Adrenal gland (tissue), 12 donors: ENCODE measurements around the gene AASDH. TPM values are rescaled to one million over a fixed set of nuclear protein-coding genes. Genes with fewer than 3 reads are reported as not detected.

Source experiments
- DNase-seq, 7 donors: peaks; one replicate each; pipeline ENCODE4 v3.0.0-alpha.2; 2019 to 2020
- H3K27ac ChIP-seq, 5 donors: fragments of 200-600 bp; sonication (generic) in 4 of 5; 1 replicate in 3 of 5; 2 replicates in 2 of 5; pipeline versions ENCODE4 v1.5.1 to v1.8.0; 2016 to 2020; ENCODE audit warnings: mild to moderate bottlenecking in 1 of 5
- H3K27me3 ChIP-seq: fragments of 200-600 bp; 2 replicates; pipeline ENCODE4 v1.8.0; 2021
- H3K36me3 ChIP-seq, 2 donors: fragments of 200-600 bp; replicated peaks in 1 of 2; 1 replicate in 1 of 2; 2 replicates in 1 of 2; pipeline versions ENCODE4 v1.5.1 to v1.8.0; 2018 to 2022
- H3K4me1 ChIP-seq, 2 donors: fragments of 200-600 bp; replicated peaks in 1 of 2; 1 replicate in 1 of 2; 2 replicates in 1 of 2; pipeline versions ENCODE4 v1.5.1 to v1.8.0; 2018 to 2021
- H3K4me3 ChIP-seq, 4 donors: fragments of 200-600 bp; sonication (generic) in 3 of 4; one replicate each; pipeline ENCODE4 v1.5.1; 2016 to 2018
- H3K9me3 ChIP-seq, 3 donors: fragments of 200-600 bp; sonication (generic) in 1 of 3; replicated peaks in 1 of 3; 1 replicate in 2 of 3; 2 replicates in 1 of 3; pipeline versions ENCODE4 v1.5.1 to v1.8.0; 2016 to 2021
- POLR2A ChIP-seq, 2 donors: fragments of 450-650 bp; IDR thresholded peaks; one replicate each; pipeline ENCODE4 v1.6.1; 2017; ENCODE audit warnings: antibody characterized with exemption in 2 of 2, mild to moderate bottlenecking in 2 of 2, moderate library complexity in 1 of 2
- WGBS, 4 donors: extraction: QIAGEN DNeasy Blood & Tissue Kit in 2 of 4; methylation state at CpG; one replicate each; pipeline versions ENCODE4 v1.1.5 to v1.1.7; 2013 to 2017; 5-methylcytosine and 5-hydroxymethylcytosine counted together
- intact Hi-C, 2 donors: fragments of 100-400 bp; cut with DNase I; formaldehyde crosslinking; loops; one replicate each; pipeline versions ENCODE4 v1.14.1 to v1.15.0; 2022 to 2023
- polyA plus RNA-seq, 3 donors: library from polyadenylated mRNA; stranded (reverse); fragments of 200-250 nt in 2 of 3; fragments of 350-450 nt in 1 of 3; fragmentation: Illumina TruSeq in 1 of 3; extraction: RNeasy Lipid Tissue Mini Kit (QIAGEN cat#74804) in 1 of 3; gene quantifications; one replicate each; pipeline ENCODE4 v1.2.3, GENCODE V29; 2013 to 2014
- total RNA-seq, 9 donors: library from RNA; depleted of rRNA in 4 of 9; stranded (reverse); fragments of >200 nt in 4 of 9; fragments of 120-200 nt in 1 of 9; fragmentation: NEBNext Ultra II Directional in 1 of 9; extraction: Animal tissue kit (Norgen Biotek cat#: 25700) in 1 of 9; gene quantifications; one replicate each; pipeline versions ENCODE4 v1.1.0 to v1.2.4, GENCODE V29; 2013 to 2023
- TF ChIP-seq, protein P1 (sequence below), 6 experiments: fragments of 450-650 bp in 4 of 6; fragments of 200-600 bp in 2 of 6; sonication (generic) in 1 of 6; IDR thresholded peaks; 1 replicate in 5 of 6; 2 replicates in 1 of 6; pipeline versions ENCODE4 v1.5.1 to v1.8.0; 2016 to 2021; ENCODE audit warnings: antibody characterized with exemption in 6 of 6, mild to moderate bottlenecking in 2 of 6, moderate library complexity in 1 of 6
- donor health status: healthy with polysubstance abuse.
- donor health status: Bipolar disorder and iron deficiency.
- donor health status: DM: yes; HTN: yes; CAD: no.
- donor health status: DM: no; HTN: no; CAD: no.
- donor health status: DM: no; HTN: no; CAD: no.
- donor health status: DM: yes; HTN: yes; CAD: no.

AASDH gene
- total and polyA plus RNA-seq, 12 donors = 2.5 to 22.2 (median 13.6) TPM

DNA sequence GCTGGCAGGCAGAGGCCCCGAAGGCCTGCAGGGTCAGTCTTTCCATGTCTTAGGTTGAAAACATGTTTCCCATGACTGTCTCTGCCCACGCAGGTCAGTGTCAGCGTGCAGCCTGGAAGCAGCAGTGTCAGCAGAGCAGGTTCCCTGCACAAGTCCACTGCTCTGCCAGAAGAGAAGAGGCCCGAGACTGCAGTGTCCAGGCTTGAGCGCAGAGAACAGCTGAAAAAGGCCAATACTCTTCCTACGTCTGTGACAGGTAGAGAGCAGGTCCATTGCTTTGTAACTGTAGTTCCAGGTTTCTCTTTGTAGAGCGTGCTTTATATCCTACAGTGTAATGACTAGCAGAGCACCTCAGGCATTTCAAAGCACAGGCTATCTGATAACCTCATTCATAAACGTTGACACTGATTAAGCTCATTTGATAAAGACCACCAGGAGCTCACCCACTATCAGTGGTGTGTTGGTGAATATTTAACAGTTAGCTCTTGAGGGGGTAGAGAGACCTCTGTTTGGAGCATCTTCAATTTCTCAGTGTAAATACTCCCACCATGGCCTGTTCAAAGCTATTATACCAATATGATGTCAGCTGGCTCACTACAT, 63.2 kb downstream of the AASDH start:
- no peak overlapping the region for H3K27ac ChIP-seq
- no peaks in the 10 kb centered on the region for H3K9me3 ChIP-seq
- no peak for DNase-seq
- H3K27me3 ChIP-seq = no peaks in the 10 kb centered on the region
- H3K4me3 ChIP-seq = no peak overlapping the region
- WGBS, 4 donors = 70 to 88% (median 83%) methylated on average over 7 to 8 of the region's 8 CpGs
- no peak for TF ChIP-seq POLR2A (IDR thresholded peaks at IDR 0.05)
- TF ChIP-seq, protein P1, sequence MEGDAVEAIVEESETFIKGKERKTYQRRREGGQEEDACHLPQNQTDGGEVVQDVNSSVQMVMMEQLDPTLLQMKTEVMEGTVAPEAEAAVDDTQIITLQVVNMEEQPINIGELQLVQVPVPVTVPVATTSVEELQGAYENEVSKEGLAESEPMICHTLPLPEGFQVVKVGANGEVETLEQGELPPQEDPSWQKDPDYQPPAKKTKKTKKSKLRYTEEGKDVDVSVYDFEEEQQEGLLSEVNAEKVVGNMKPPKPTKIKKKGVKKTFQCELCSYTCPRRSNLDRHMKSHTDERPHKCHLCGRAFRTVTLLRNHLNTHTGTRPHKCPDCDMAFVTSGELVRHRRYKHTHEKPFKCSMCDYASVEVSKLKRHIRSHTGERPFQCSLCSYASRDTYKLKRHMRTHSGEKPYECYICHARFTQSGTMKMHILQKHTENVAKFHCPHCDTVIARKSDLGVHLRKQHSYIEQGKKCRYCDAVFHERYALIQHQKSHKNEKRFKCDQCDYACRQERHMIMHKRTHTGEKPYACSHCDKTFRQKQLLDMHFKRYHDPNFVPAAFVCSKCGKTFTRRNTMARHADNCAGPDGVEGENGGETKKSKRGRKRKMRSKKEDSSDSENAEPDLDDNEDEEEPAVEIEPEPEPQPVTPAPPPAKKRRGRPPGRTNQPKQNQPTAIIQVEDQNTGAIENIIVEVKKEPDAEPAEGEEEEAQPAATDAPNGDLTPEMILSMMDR (IDR thresholded peaks at IDR 0.05) = no peak
- H3K4me1 ChIP-seq = no peaks in the 10 kb centered on the region
- H3K36me3 ChIP-seq = no peaks in the 10 kb centered on the region
- intact Hi-C loops = no loop called here

DNA sequence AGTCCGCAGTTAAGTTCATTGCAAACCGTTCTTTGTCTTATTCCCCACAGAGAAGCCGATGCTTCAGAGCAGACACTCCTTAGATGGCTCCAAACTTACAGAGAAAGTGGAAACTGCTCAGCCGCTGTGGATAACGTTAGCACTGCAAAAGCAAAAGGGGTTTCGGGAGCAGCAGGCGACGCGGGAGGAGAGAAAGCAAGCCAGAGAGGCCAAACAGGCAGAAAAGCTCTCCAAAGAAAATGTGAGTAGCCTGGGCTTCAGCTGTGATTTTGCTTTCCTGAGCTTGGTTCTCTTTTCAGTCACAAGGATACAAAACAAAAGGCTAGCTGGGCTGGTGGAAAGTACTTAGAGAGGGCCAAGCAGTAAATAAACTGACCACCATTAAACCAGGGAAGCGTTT, 64.0 kb downstream of the AASDH start:
- Histone ChIP-seq H3K36me3 (no peaks in the 10 kb centered on the region), H3K27me3 (no peaks in the 10 kb centered on the region), H3K4me3 (no peak overlapping the region), H3K4me1 (no peaks in the 10 kb centered on the region), H3K27ac (no peak overlapping the region), H3K9me3 (no peaks in the 10 kb centered on the region)
- intact Hi-C loops = no loop called here
- 79 to 86% (median 82%) methylated on average over 10 of the region's 10 CpGs for WGBS, 4 donors
- DNase-seq = no peak
- TF ChIP-seq POLR2A (IDR thresholded peaks at IDR 0.05) = no peak
- TF ChIP-seq, protein P1 (IDR thresholded peaks at IDR 0.05) = no peak

DNA sequence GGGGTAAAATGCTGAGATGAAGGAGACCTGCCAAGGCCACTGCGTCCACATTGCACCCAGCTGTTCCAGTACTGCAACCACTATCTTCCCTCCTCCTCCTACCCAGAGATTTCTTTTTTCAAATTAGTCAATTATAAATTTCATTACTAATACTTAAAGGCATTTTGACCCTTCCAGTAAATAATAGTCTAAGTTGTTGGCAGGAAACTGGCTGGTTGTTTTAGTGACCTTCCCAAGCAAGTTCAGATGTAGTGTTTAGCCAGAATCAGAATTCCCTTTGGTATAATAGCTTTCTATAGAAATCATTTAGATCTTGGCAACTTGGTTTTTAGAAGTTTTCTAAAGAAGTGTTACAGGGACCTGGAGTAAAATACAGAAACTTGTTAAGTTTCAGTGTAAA, 66.0 kb downstream of the AASDH start:
- WGBS, 4 donors = 64 to 89% (median 83%) methylated on average over 1 of the region's 1 CpG
- no peak overlapping the region for H3K4me3 ChIP-seq
- TF ChIP-seq, protein P1 (IDR thresholded peaks at IDR 0.05) = no peak
- no peak for TF ChIP-seq POLR2A (IDR thresholded peaks at IDR 0.05)
- H3K4me1 ChIP-seq = no peaks in the 10 kb centered on the region
- no peak for DNase-seq
- H3K9me3 ChIP-seq = no peaks in the 10 kb centered on the region
- intact Hi-C loops = no loop called here
- no peaks in the 10 kb centered on the region for H3K36me3 ChIP-seq
- H3K27me3 ChIP-seq = no peaks in the 10 kb centered on the region
- H3K27ac ChIP-seq = no peak overlapping the region

DNA sequence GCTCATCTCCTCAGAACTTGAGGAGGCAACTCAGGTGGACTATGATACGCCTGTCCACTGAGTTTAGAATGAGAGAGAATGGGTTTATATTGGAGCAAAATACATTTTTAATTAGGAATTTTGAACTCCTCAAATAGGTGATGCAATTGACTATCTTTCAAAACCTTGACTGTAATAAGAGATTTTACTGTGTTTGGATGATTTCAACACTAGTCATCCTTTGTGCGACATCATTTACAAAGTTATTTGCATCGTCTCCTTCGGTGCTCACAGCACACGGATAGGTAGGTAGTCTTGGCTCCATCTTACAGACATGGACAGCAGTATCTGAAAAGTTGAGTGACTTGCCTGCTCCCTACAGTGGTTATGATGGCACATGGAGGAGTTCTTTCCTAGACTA, 67.0 kb downstream of the AASDH start:
- no peaks in the 10 kb centered on the region for H3K36me3 ChIP-seq
- H3K4me1 ChIP-seq = no peaks in the 10 kb centered on the region
- H3K4me3 ChIP-seq = no peak overlapping the region
- H3K9me3 ChIP-seq = no peaks in the 10 kb centered on the region
- DNase-seq = no peak
- WGBS, 4 donors = 84 to 91% (median 89%) methylated on average over 5 of the region's 5 CpGs
- TF ChIP-seq, protein P1 (IDR thresholded peaks at IDR 0.05) = no peak
- TF ChIP-seq POLR2A (IDR thresholded peaks at IDR 0.05) = no peak
- intact Hi-C loops = no loop called here
- no peaks in the 10 kb centered on the region for H3K27me3 ChIP-seq
- H3K27ac ChIP-seq = no peak overlapping the region
